ENCODE data around the gene FIGNL2.

DNA sequence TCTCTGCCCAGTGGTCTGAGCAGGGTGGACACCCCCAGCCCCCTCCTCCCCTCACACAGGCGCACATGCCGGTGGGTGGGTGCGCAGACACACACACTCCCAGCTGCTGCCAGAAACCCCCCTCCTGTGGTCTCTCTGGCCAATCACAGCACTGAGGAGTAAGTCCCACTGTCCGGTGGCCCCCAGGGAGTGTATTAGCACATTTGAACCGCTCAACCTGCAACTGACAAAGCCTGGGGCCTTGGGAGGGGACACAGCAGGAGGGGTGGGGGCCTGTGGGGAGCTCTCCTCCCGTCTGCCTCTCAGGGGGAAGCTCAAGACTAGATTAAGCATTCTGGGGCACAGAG, 11.7 kb downstream of the FIGNL2 start:
- TF ChIP-seq, protein P1, sequence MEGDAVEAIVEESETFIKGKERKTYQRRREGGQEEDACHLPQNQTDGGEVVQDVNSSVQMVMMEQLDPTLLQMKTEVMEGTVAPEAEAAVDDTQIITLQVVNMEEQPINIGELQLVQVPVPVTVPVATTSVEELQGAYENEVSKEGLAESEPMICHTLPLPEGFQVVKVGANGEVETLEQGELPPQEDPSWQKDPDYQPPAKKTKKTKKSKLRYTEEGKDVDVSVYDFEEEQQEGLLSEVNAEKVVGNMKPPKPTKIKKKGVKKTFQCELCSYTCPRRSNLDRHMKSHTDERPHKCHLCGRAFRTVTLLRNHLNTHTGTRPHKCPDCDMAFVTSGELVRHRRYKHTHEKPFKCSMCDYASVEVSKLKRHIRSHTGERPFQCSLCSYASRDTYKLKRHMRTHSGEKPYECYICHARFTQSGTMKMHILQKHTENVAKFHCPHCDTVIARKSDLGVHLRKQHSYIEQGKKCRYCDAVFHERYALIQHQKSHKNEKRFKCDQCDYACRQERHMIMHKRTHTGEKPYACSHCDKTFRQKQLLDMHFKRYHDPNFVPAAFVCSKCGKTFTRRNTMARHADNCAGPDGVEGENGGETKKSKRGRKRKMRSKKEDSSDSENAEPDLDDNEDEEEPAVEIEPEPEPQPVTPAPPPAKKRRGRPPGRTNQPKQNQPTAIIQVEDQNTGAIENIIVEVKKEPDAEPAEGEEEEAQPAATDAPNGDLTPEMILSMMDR (optimal IDR thresholded peaks at IDR 0.05 in 1 of 3, IDR thresholded peaks at IDR 0.05 in 1 of 3, conservative IDR thresholded peaks at IDR 0.05 in 1 of 3; ENCODE audit: extremely low read depth in 1 of 3, insufficient read depth in 2 of 3, low read length in 3 of 3), result no peak
- no peak for TF ChIP-seq EZH2 (IDR thresholded peaks at IDR 0.05; ENCODE audit: low read length)
